Skin of body (tissue), 2 donors: Measurements from ENCODE around the gene GSTK1. TPM values are rescaled to one million over a fixed set of nuclear protein-coding genes. Genes with fewer than 3 reads are reported as not detected.
A peak's percentile ranks its signal among the peaks of the same experiment; 100 is the strongest.
"Not testable (repeated sequence)": the region's sequence is repeated elsewhere in the genome, so short reads cannot be mapped to it uniquely, and the experiment has no call there.

Experiments
- DNase-seq: peaks from one replicate; lab custom pipeline; 2025; lab: John Stamatoyannopoulos, UW
- total RNA-seq: library from RNA; depleted of rRNA; stranded (reverse); fragments of >200 nt; gene quantifications from one replicate; pipeline ENCODE4 v1.2.3, GENCODE V29; 2014

GSTK1 gene
- 64.1 TPM for total RNA-seq

- peak; percentile 24 for DNase-seq
These were observed at the start of gene GSTK1 for GRCh38 chr7:143263266-143264195. TSS of gene GSTK1 (plus strand) at chr7:143263441. CDS start at chr7:143263514, 73 bp downstream.

GRCh38 chr7:143213478-143213877 lies 49.8 kb upstream of the GSTK1 start:
- not testable (repeated sequence) for DNase-seq

GRCh38 chr7:143214789-143215679 lies 48.2 kb upstream of the GSTK1 start:
- DNase-seq, result peak; percentile 85

- DNase-seq, result no peak
These were observed 47.1 kb upstream of the GSTK1 start for GRCh38 chr7:143216151-143216550.

- DNase-seq, result no peak
These were observed 46.6 kb upstream of the GSTK1 start for GRCh38 chr7:143216686-143217085.

- DNase-seq, result no peak
These were observed 45.4 kb upstream of the GSTK1 start for GRCh38 chr7:143217806-143218205.

- DNase-seq, result no peak
These were observed 42.0 kb upstream of the GSTK1 start for GRCh38 chr7:143221286-143221685.

- no peak for DNase-seq
These were observed 41.5 kb upstream of the GSTK1 start, which contains the start of gene TAS2R40 for GRCh38 chr7:143221737-143222136. TSS of gene TAS2R40 (plus strand) at chr7:143222037. CDS start at chr7:143222079, 42 bp downstream.

- DNase-seq, result no peak
These were observed 40.5 kb upstream of the GSTK1 start for GRCh38 chr7:143222782-143223181.

GRCh38 chr7:143223784-143224183 lies 39.5 kb upstream of the GSTK1 start:
- no peak for DNase-seq

- DNase-seq, result no peak
These were observed 38.2 kb upstream of the GSTK1 start for GRCh38 chr7:143225047-143225446.

GRCh38 chr7:143227806-143228205 lies 35.4 kb upstream of the GSTK1 start:
- DNase-seq, result no peak

GRCh38 chr7:143229054-143229790 lies 34.0 kb upstream of the GSTK1 start:
- DNase-seq, result peak; percentile 23

GRCh38 chr7:143230602-143231457 lies 32.4 kb upstream of the GSTK1 start:
- DNase-seq, result no peak

GRCh38 chr7:143233816-143234532 lies 29.3 kb upstream of the GSTK1 start:
- no peak for DNase-seq

- no peak for DNase-seq
These were observed 28.7 kb upstream of the GSTK1 start for GRCh38 chr7:143234533-143234875.

GRCh38 chr7:143235561-143235960 lies 27.7 kb upstream of the GSTK1 start:
- DNase-seq, result no peak

- no peak for DNase-seq
These were observed 26.7 kb upstream of the GSTK1 start for GRCh38 chr7:143236408-143236990.

GRCh38 chr7:143237366-143237765 lies 25.9 kb upstream of the GSTK1 start:
- DNase-seq, result no peak
